HL-60 (cell line): Measurements from ENCODE around the gene MCL1.
"Not testable (repeated sequence)": the region's sequence is repeated elsewhere in the genome, so short reads cannot be mapped to it uniquely, and the experiment has no call there.

Source experiments
- DNase-seq, 2 experiments: peaks; one replicate each; pipeline ENCODE4 v3.0.0-alpha.2; 2010 to 2020; ENCODE audit warnings: low read depth in 1 of 2, low spot score in 1 of 2
- H3K27ac ChIP-seq: fragments of 250-450 bp; sonication (Bioruptor Pico); replicated peaks from 2 replicates; pipeline ENCODE4 v1.5.1; 2020; ENCODE audit warnings: mild to moderate bottlenecking, moderate library complexity
- H3K27me3 ChIP-seq: fragments of 250-450 bp; sonication (Bioruptor Pico); 2 replicates; pipeline ENCODE4 v1.5.1; 2021; ENCODE audit warnings: mild to moderate bottlenecking, moderate library complexity; ENCODE audit not compliant: insufficient read depth, poor library complexity, severe bottlenecking
- H3K4me3 ChIP-seq: replicated peaks from 2 replicates; pipeline ENCODE4 v1.5.1; 2011; ENCODE audit warnings: mild to moderate bottlenecking, control low read depth, low read length; ENCODE audit not compliant: insufficient read depth
- CTCF ChIP-seq: IDR thresholded peaks from one replicate; pipeline ENCODE4 v1.5.1; 2011; ENCODE audit warnings: low read length, control low read depth, inconsistent platforms; ENCODE audit not compliant: insufficient read depth
- GABPA ChIP-seq: IDR thresholded peaks from 2 replicates; pipeline ENCODE4 v1.6.1; 2012; ENCODE audit warnings: low read depth
- POLR2AphosphoS5 ChIP-seq: IDR thresholded peaks from 2 replicates; pipeline ENCODE4 v1.6.1; 2012; ENCODE audit warnings: low read depth
- SPI1 ChIP-seq: IDR thresholded peaks from 2 replicates; pipeline ENCODE4 v1.6.1; 2012; ENCODE audit warnings: low read depth, mild to moderate bottlenecking, borderline replicate concordance
- TF ChIP-seq, protein P1 (sequence below): IDR thresholded peaks from 2 replicates; pipeline ENCODE4 v1.6.1; 2012; ENCODE audit warnings: low read depth; ENCODE audit not compliant: insufficient replicate concordance

Gene MCL1

DNA sequence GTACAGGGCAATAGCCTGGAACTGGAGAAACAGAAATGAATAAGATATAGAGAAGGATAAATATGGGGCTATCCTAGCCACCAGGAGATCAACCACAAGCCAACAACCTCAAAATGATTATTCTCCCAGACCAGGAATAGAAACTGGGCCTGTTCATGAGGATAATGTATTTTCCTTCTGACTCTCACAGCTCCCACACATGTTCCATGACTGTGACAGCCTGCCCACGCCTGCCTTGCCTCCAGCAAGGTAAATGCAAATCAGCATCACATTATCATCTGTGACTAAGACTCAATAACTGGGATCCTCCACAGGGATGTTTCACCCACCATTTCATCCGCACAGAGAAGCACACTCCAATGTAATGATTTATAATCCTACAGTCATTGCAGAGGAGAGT, 46.7 kb upstream of the MCL1 start:
- no peak overlapping the region for H3K27ac ChIP-seq
- DNase-seq: no peak
- TF ChIP-seq SPI1 (no peak), POLR2AphosphoS5 (no peak), CTCF (no peak), GABPA (no peak)
- TF ChIP-seq, protein P1, sequence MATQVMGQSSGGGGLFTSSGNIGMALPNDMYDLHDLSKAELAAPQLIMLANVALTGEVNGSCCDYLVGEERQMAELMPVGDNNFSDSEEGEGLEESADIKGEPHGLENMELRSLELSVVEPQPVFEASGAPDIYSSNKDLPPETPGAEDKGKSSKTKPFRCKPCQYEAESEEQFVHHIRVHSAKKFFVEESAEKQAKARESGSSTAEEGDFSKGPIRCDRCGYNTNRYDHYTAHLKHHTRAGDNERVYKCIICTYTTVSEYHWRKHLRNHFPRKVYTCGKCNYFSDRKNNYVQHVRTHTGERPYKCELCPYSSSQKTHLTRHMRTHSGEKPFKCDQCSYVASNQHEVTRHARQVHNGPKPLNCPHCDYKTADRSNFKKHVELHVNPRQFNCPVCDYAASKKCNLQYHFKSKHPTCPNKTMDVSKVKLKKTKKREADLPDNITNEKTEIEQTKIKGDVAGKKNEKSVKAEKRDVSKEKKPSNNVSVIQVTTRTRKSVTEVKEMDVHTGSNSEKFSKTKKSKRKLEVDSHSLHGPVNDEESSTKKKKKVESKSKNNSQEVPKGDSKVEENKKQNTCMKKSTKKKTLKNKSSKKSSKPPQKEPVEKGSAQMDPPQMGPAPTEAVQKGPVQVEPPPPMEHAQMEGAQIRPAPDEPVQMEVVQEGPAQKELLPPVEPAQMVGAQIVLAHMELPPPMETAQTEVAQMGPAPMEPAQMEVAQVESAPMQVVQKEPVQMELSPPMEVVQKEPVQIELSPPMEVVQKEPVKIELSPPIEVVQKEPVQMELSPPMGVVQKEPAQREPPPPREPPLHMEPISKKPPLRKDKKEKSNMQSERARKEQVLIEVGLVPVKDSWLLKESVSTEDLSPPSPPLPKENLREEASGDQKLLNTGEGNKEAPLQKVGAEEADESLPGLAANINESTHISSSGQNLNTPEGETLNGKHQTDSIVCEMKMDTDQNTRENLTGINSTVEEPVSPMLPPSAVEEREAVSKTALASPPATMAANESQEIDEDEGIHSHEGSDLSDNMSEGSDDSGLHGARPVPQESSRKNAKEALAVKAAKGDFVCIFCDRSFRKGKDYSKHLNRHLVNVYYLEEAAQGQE: no peak

GRCh38 chr1:150624546-150624945, 45.1 kb upstream of the MCL1 start:
- not testable (repeated sequence) for H3K27ac ChIP-seq

More for the DNA sequence above, 46.7 kb upstream of the MCL1 start:
- H3K27me3 ChIP-seq: no peaks in the 10 kb centered on the region
- no peak overlapping the region for H3K4me3 ChIP-seq

DNA sequence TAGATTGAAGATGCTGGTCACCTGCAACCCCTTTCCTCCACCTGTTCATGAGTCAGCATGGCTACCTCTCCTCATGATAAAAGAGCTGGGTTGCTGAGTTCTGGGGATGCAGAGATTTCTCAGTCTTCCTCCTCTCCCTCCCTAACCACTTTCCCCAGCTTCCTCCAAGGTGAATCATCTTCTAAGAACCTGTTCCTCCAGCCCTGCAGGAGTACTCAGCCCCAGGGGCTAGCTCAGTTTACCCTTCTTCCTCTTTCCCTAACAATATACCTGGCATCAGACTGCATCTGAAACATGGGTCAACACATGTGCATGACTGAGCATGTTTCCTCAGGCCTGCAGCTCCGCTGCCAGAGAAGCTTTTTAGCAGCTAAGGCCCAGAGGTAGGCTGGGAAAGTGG, 44.7 kb upstream of the MCL1 start:
- DNase-seq, H3K27me3 ChIP-seq, H3K4me3 ChIP-seq, H3K27ac ChIP-seq: not testable (repeated sequence)

More at GRCh38 chr1:150624546-150624945, 45.1 kb upstream of the MCL1 start:
- DNase-seq, H3K27me3 ChIP-seq, H3K4me3 ChIP-seq: not testable (repeated sequence)

DNA sequence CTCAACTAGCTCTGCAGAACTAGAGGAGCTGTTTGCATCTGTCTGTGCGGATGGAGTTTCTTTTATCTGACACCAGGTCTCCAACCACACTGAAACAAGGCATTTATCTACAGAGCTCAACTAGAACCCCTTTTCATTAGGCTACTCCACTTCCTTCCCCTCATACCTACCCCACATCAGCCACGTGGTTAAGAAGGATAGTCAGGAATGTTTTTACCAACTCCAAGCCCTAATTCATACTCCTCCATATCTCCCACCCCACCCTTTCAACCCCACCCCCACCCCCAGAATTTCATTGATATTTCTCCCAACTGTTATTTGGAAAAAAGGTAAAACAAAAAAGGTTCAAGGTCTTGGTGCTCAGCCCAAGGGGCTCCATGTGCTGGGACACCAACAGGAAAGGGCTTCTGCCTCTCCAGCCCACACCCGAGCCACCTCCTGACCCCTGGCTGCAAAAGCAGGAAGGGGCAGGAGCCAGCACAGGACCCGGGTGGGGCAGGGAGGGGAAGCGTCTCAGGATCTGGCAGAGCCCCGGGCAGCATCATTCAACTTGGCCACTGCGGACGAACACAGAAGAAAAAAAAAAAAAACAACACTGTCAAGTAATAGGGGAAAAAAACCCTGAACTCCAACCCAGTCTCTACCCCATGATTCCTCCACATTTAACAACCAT, 43.0 kb upstream of the MCL1 start:
- no peak overlapping the region for H3K4me3 ChIP-seq
- no peaks in the 10 kb centered on the region for H3K27me3 ChIP-seq
- TF ChIP-seq CTCF (no peak), GABPA (no peak), POLR2AphosphoS5 (no peak), SPI1 (no peak)
- TF ChIP-seq, protein P1: no peak
- no peak for DNase-seq
- H3K27ac ChIP-seq: peak overlapping the region; percentile 26; the same call in 1 of the 2 replicates
